Measurements from ENCODE around the gene CTDSPL. TPM values are rescaled to one million over a fixed set of nuclear protein-coding genes. Genes with fewer than 3 reads are reported as not detected.

CTDSPL gene
- total RNA-seq, 1 experiment from 2014 or later = 34.4 TPM

DNA sequence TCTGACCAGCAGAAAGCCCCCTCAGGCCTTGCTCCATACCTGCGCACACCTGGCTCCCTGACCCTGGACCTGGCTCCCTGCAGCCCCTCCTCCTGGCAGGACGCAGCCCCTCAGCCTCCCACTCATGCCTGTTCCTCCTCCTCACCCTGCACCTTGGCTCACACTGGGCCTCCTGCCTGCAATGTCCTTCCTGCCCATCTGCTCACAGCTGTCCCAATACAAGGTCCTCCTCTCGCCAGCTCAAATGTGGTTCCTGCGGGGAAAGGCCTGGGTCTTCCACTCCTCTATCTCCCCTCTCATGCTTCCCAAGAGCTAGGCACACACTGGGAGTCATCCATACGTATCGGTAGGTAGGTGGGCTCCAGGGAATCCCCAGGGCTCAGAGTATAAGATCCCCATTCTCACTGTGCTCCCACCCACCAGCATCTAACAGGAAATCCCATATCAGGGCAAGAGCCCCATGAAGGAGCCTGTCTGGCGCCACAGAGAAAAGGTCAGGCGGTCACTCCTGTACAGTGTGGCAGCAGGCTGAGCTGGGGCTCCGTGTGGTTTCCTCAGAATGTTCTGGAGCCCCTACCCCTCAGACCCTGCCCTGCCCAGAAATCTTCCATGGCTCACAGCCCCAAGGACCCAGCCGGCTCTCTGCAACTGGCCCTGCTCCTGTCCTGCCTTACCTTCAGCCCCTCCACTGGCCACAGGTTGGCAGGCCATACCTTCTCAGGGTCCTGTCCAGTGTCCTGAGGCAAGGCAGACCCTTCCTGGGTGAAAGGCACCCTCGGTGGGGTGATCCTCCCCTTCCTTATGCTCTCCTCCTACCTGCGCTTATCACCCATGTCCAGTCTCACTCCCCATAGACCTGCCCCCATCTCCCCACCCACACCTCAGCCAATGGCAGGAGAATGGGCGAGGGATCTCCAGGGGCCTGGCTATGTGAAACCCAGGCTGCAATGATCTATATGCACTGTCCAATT is 156.9 kb downstream of the CTDSPL start:
- BruUV-seq (replicated peaks) = no TSS peak
- peaks cover 0 to 7% of the 10 kb centered on the region in 2 experiments; a peak in 2 of 4 replicates for H3K36me3 ChIP-seq (ENCODE audit: control insufficient read depth in 1 of 2, insufficient read depth in 2 of 2, low read length in 2 of 2)

More for the DNA sequence above, 156.9 kb downstream of the CTDSPL start:
- H3K9ac ChIP-seq (ENCODE audit: low read length) = no peak overlapping the region
- H3K9me3 ChIP-seq (ENCODE audit: control insufficient read depth in 1 of 2, insufficient read depth in 1 of 2, low read depth in 1 of 2, low read length in 2 of 2) = no peaks in the 10 kb centered on the region; a peak in 1 of 4 replicates
- H3K79me2 ChIP-seq (ENCODE audit: insufficient read depth, low read length) = no peaks in the 10 kb centered on the region
- no peak overlapping the region for H3K4me3 ChIP-seq (replicated peaks in 1 of 2; ENCODE audit: low read depth in 1 of 2, low read length in 2 of 2)
- ChIA-PET CTCF (no interaction called here), POLR2A (no interaction called here), RAD21 (ENCODE audit: low non-redundant PET in 1 of 2, low total read pairs in 2 of 2, uncharacterized antibody in 2 of 2, unreplicated experiment in 2 of 2) (no interaction called here)
- H2AFZ ChIP-seq (ENCODE audit: low read depth, low read length, poor library complexity, severe bottlenecking) = no peak overlapping the region
- H3K27ac ChIP-seq (ENCODE audit: low read depth, low read length) = no peak overlapping the region
- no peaks in the 10 kb centered on the region for H4K20me1 ChIP-seq (ENCODE audit: insufficient read depth)
- ATAC-seq (no peak), DNase-seq (ENCODE audit: low read depth, low spot score) (no peak)
- no peaks in the 10 kb centered on the region for H3K9me2 ChIP-seq (ENCODE audit: insufficient read depth)
- no peak overlapping the region for H3K4me2 ChIP-seq (ENCODE audit: low read length)
- H3K27me3 ChIP-seq (ENCODE audit: insufficient read depth, low read length) = no peaks in the 10 kb centered on the region
- no peak for TF ChIP-seq SP1 (IDR thresholded peaks at IDR 0.05; ENCODE audit: low read depth)
- TF ChIP-seq POLR2A (IDR thresholded peaks at IDR 0.05; ENCODE audit: borderline replicate concordance, extremely low read depth, insufficient read depth, insufficient read length) = no peak
- no peak for TF ChIP-seq EZH2 (IDR thresholded peaks at IDR 0.05)
- TF ChIP-seq TCF7L2 (IDR thresholded peaks at IDR 0.05; ENCODE audit: borderline replicate concordance, extremely low read depth, insufficient read depth, insufficient read length) = no peak
- TF ChIP-seq SIN3A (IDR thresholded peaks at IDR 0.05; ENCODE audit: low read depth) = no peak
- TF ChIP-seq CBX3 (IDR thresholded peaks at IDR 0.05; ENCODE audit: low read depth) = no peak
- no peak for TF ChIP-seq POLR2AphosphoS5 (IDR thresholded peaks at IDR 0.05; ENCODE audit: low read depth, low read length)
- no peak for TF ChIP-seq FOSL1 (IDR thresholded peaks at IDR 0.05; ENCODE audit: low read depth)
- TF ChIP-seq, protein P1, sequence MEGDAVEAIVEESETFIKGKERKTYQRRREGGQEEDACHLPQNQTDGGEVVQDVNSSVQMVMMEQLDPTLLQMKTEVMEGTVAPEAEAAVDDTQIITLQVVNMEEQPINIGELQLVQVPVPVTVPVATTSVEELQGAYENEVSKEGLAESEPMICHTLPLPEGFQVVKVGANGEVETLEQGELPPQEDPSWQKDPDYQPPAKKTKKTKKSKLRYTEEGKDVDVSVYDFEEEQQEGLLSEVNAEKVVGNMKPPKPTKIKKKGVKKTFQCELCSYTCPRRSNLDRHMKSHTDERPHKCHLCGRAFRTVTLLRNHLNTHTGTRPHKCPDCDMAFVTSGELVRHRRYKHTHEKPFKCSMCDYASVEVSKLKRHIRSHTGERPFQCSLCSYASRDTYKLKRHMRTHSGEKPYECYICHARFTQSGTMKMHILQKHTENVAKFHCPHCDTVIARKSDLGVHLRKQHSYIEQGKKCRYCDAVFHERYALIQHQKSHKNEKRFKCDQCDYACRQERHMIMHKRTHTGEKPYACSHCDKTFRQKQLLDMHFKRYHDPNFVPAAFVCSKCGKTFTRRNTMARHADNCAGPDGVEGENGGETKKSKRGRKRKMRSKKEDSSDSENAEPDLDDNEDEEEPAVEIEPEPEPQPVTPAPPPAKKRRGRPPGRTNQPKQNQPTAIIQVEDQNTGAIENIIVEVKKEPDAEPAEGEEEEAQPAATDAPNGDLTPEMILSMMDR (IDR thresholded peaks at IDR 0.05 in 2 of 3, conservative IDR thresholded peaks at IDR 0.05 in 1 of 3; ENCODE audit: borderline replicate concordance in 1 of 3, insufficient read depth in 1 of 3, low read depth in 2 of 3, low read length in 2 of 3) = no peak
- TF ChIP-seq ATF3 (IDR thresholded peaks at IDR 0.05) = no peak
- TF ChIP-seq, protein P2, sequence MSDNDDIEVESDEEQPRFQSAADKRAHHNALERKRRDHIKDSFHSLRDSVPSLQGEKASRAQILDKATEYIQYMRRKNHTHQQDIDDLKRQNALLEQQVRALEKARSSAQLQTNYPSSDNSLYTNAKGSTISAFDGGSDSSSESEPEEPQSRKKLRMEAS (IDR thresholded peaks at IDR 0.05) = no peak
- TF ChIP-seq ZFX (IDR thresholded peaks at IDR 0.05) = no peak
- H3K4me1 ChIP-seq (ENCODE audit: control insufficient read depth in 1 of 2, insufficient read depth in 2 of 2, low read length in 2 of 2) = peaks cover 0 to 3% of the 10 kb centered on the region in 2 experiments; a peak in 1 of 4 replicates
- intact Hi-C loops (cut with micrococcal nuclease) = no loop called here

Measured in HCT116 (cell line).